B cell (primary cell): Measurements from ENCODE around the gene CST1. TPM values are rescaled to one million over a fixed set of nuclear protein-coding genes. Genes with fewer than 3 reads are reported as not detected.

Source experiments
- ATAC-seq: fragments of 200-7000 bp; cut with Tn5 transposase; one replicate; pipeline ENCODE4 v1.10.0; 2021; ENCODE audit warnings: low read depth, mild to moderate bottlenecking, moderate number of reproducible peaks, moderate library complexity
- CTCF ChIA-PET: fragments of 350-600 bp; sonication (Branson Sonifier 250); formaldehyde crosslinking; loops from one replicate; lab custom pipeline; 2021; ENCODE audit warnings: antibody characterized with exemption, inconsistent platforms; lab: Charles Lee
- POLR2A ChIA-PET: fragments of 350-600 bp; sonication (Branson Sonifier 250); formaldehyde crosslinking; loops from one replicate; lab custom pipeline; 2021; ENCODE audit warnings: antibody characterized with exemption; lab: Charles Lee
- DNase-seq: peaks from one replicate; pipeline ENCODE4 v3.0.0; 2013
- H2AFZ ChIP-seq: 2 replicates; pipeline ENCODE4 v1.6.1; 2012; ENCODE audit warnings: mild to moderate bottlenecking, low read depth, low read length; ENCODE audit not compliant: insufficient read depth, poor library complexity, severe bottlenecking
- H3K27ac ChIP-seq, 2 donors: 1 replicate in 1 of 2; 2 replicates in 1 of 2; pipeline ENCODE4 v1.5.1; 2012 to 2013; ENCODE audit warnings: low read length in 2 of 2, mild to moderate bottlenecking in 2 of 2, moderate library complexity in 1 of 2
- H3K27me3 ChIP-seq, 4 experiments: fragments of 200-600 bp in 1 of 4; sonication (generic) in 1 of 4; replicated peaks in 1 of 4; 1 replicate in 2 of 4; 2 replicates in 2 of 4; pipeline versions ENCODE4 v1.6.1 to v1.7.0; 2013 to 2016; ENCODE audit warnings: low read length in 3 of 4, mild to moderate bottlenecking in 2 of 4, mixed read lengths in 1 of 4, moderate library complexity in 1 of 4; ENCODE audit not compliant: insufficient read depth in 4 of 4, control insufficient read depth in 3 of 4; ENCODE audit errors: control extremely low read depth in 1 of 4
- H3K36me3 ChIP-seq, 2 experiments: replicated peaks in 1 of 2; 1 replicate in 1 of 2; 2 replicates in 1 of 2; pipeline versions ENCODE4 v1.6.1 to v1.7.1; 2013; ENCODE audit warnings: low read length in 1 of 2; ENCODE audit not compliant: insufficient read depth in 2 of 2, control insufficient read depth in 1 of 2; ENCODE audit errors: control extremely low read depth in 1 of 2, extremely low read depth in 1 of 2
- H3K4me1 ChIP-seq, 2 donors: fragments of 200-600 bp in 1 of 2; sonication (generic) in 1 of 2; 1 replicate in 1 of 2; 2 replicates in 1 of 2; pipeline versions ENCODE4 v1.5.1 to v1.6.1; 2013 to 2017; ENCODE audit warnings: low read length in 2 of 2; ENCODE audit not compliant: control insufficient read depth in 2 of 2, insufficient read depth in 2 of 2
- H3K4me2 ChIP-seq: replicated peaks from 2 replicates; pipeline ENCODE3; 2012; ENCODE audit warnings: mild to moderate bottlenecking, low read depth, low read length; ENCODE audit not compliant: poor library complexity, severe bottlenecking
- H3K4me3 ChIP-seq, 5 experiments: fragments of 200-600 bp in 1 of 5; sonication (generic) in 1 of 5; 1 replicate in 3 of 5; 2 replicates in 2 of 5; pipeline versions ENCODE4 v1.5.1 to v1.7.0; 2011 to 2016; ENCODE audit warnings: low read length in 4 of 5, mild to moderate bottlenecking in 4 of 5, low read depth in 2 of 5, control low read depth in 1 of 5, moderate library complexity in 1 of 5; ENCODE audit not compliant: insufficient read depth in 1 of 5; ENCODE audit errors: control extremely low read depth in 1 of 5, extremely low read depth in 1 of 5
- H3K79me2 ChIP-seq: fragments of 200-600 bp; sonication (generic); one replicate; pipeline ENCODE4 v1.6.0; 2016; ENCODE audit warnings: low read length; ENCODE audit not compliant: control insufficient read depth, insufficient read depth
- H3K9ac ChIP-seq: fragments of 200-600 bp; sonication (generic); 2 replicates; pipeline ENCODE4 v1.6.1; 2017; ENCODE audit warnings: mild to moderate bottlenecking, low read length, moderate library complexity
- H3K9me3 ChIP-seq, 3 donors: one replicate each; pipeline versions ENCODE4 v1.6.1 to v1.7.1; 2013; ENCODE audit warnings: low read length in 2 of 3; ENCODE audit not compliant: control insufficient read depth in 2 of 3, insufficient read depth in 1 of 3; ENCODE audit errors: control extremely low read depth in 1 of 3
- H4K20me1 ChIP-seq: 2 replicates; pipeline ENCODE4 v1.6.0; 2012; ENCODE audit warnings: mild to moderate bottlenecking, low read length; ENCODE audit not compliant: insufficient read depth, control insufficient read depth, poor library complexity, severe bottlenecking
- H3K27ac Mint-ChIP-seq: one replicate; pipeline ENCODE4 v1.8.0; 2021; ENCODE audit warnings: mixed read lengths
- H3K27me3 Mint-ChIP-seq: one replicate; pipeline ENCODE4 v1.8.0; 2021; ENCODE audit warnings: mixed read lengths
- H3K4me1 Mint-ChIP-seq: one replicate; pipeline ENCODE4 v1.8.0; 2021; ENCODE audit warnings: mixed read lengths
- H3K4me3 Mint-ChIP-seq: one replicate; pipeline ENCODE4 v1.8.0; 2021; ENCODE audit warnings: mixed read lengths
- H3K9me3 Mint-ChIP-seq: one replicate; pipeline ENCODE4 v1.8.0; 2022; ENCODE audit warnings: mixed read lengths; ENCODE audit not compliant: insufficient read depth
- EZH2 ChIP-seq: IDR thresholded peaks from 2 replicates; pipeline ENCODE4 v1.6.1; 2012; ENCODE audit warnings: borderline replicate concordance, low read depth, mild to moderate bottlenecking, moderate library complexity, low read length; ENCODE audit not compliant: insufficient read depth, poor library complexity, severe bottlenecking
- WGBS: methylation state at CpG from one replicate; pipeline ENCODE4 v1.1.5; 2013; ENCODE audit warnings: missing lambda C conversion rate; ENCODE audit not compliant: insufficient coverage; 5-methylcytosine and 5-hydroxymethylcytosine counted together
- intact Hi-C: fragments of 100-400 bp; cut with micrococcal nuclease; formaldehyde crosslinking; loops from one replicate; pipeline ENCODE4 v1.10.0; 2022
- polyA plus RNA-seq: library from polyadenylated mRNA; depleted of rRNA; stranded (reverse); fragments of >200 nt; gene quantifications from 2 replicates; pipeline ENCODE4 v1.2.3, GENCODE V29; 2012
- total RNA-seq, 2 donors: library from RNA; stranded (reverse); fragments of 120-200 nt in 1 of 2; gene quantifications; 1 replicate in 1 of 2; 2 replicates in 1 of 2; pipeline versions ENCODE4 v1.2.3 to v1.2.4, GENCODE V29; 2013 to 2022
- TF ChIP-seq, protein P1 (sequence below): fragments of 200-600 bp; IDR thresholded peaks from one replicate; pipeline ENCODE4 v1.8.0; 2022; ENCODE audit warnings: antibody characterized with exemption, mild to moderate bottlenecking

Gene CST1
- total and polyA plus RNA-seq, 2 donors (not counting 1 experiment from before 2014, with no cell fraction given): not detected

DNA sequence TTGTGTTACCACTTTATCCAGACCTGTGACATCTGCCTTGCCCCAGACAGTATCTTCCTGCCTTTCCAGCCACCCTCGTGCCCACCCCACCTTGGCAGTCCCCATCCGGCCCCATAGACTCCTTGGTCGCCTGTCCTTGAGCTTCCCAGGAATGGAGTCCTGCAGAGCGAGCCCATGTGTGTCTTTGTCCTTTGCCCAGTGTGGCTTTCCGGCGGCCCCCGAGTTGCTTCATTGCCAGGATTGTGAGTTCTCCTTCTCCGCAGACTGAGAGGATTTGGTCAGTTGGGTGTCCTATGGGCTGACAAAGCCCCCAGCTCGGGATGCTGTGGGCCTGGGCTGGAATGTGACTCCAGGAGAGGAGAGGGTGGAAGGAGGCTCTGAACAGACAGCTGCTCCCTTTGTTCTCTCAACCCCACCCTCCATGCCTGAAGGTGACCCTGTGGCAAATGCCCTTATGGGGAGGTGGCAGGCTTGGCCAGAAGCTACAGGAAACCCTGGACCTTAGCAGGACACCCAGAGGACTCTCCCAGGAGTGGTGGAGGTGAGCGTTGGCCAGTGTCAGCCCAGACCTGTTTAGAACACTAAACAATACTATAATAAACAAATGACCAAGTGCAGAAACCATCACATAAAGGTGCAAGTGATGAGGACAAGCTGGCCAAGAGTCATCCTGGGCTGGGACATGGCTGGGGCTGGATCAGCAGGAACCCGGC lies 1.9 kb upstream of the CST1 start:
- peaks cover 10% of the 10 kb centered on the region for H3K27me3 Mint-ChIP-seq
- WGBS: 87% methylated on average over 10 of the region's 11 CpGs
- no peaks in the 10 kb centered on the region for H4K20me1 ChIP-seq
- POLR2A ChIA-PET: no interaction called here
- no peak overlapping the region for H3K9ac ChIP-seq
- H3K27ac Mint-ChIP-seq: no peak overlapping the region
- no peaks in the 10 kb centered on the region for H3K36me3 ChIP-seq
- H2AFZ ChIP-seq: no peak overlapping the region
- H3K4me1 Mint-ChIP-seq: no peaks in the 10 kb centered on the region
- no peak overlapping the region for H3K27ac ChIP-seq
- no peak for ATAC-seq
- TF ChIP-seq, protein P1, sequence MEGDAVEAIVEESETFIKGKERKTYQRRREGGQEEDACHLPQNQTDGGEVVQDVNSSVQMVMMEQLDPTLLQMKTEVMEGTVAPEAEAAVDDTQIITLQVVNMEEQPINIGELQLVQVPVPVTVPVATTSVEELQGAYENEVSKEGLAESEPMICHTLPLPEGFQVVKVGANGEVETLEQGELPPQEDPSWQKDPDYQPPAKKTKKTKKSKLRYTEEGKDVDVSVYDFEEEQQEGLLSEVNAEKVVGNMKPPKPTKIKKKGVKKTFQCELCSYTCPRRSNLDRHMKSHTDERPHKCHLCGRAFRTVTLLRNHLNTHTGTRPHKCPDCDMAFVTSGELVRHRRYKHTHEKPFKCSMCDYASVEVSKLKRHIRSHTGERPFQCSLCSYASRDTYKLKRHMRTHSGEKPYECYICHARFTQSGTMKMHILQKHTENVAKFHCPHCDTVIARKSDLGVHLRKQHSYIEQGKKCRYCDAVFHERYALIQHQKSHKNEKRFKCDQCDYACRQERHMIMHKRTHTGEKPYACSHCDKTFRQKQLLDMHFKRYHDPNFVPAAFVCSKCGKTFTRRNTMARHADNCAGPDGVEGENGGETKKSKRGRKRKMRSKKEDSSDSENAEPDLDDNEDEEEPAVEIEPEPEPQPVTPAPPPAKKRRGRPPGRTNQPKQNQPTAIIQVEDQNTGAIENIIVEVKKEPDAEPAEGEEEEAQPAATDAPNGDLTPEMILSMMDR: no peak
- no peak for TF ChIP-seq EZH2
- H3K79me2 ChIP-seq: no peaks in the 10 kb centered on the region
- H3K4me1 ChIP-seq: no peaks in the 10 kb centered on the region
- no peak for DNase-seq
- no peaks in the 10 kb centered on the region for H3K9me3 ChIP-seq
- CTCF ChIA-PET: no interaction called here
- H3K9me3 Mint-ChIP-seq: no peaks in the 10 kb centered on the region
- H3K4me2 ChIP-seq: no peak overlapping the region
- H3K4me3 ChIP-seq: no peak overlapping the region
- no peak overlapping the region for H3K4me3 Mint-ChIP-seq
- H3K27me3 ChIP-seq: no peaks in the 10 kb centered on the region
- intact Hi-C loops: no loop called here

DNA sequence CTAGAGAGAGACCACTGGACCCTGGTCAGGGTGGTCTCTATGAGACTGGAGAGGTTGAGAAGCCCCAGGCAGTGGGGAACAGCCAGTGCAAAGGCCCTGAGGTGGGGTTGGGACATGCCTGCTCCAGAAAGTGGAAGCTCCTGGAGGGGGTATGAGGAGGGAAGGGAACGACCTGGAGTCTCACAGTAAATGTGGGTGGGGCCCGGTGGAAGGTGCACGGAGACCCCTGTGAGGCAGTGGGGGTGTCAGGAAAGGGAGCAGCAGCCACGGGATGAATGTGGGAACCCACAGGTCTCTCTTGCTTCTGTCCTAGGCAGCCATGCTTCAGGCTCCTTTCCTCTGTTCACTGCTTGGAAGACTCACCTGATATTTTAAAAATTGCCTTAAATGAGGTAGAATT lies 1.3 kb upstream of the CST1 start:
- H3K79me2 ChIP-seq: no peaks in the 10 kb centered on the region
- intact Hi-C loops: no loop called here
- Mint-ChIP-seq H3K9me3 (no peaks in the 10 kb centered on the region), H3K27me3 (peaks cover 10% of the 10 kb centered on the region), H3K4me3 (no peak overlapping the region), H3K4me1 (no peaks in the 10 kb centered on the region), H3K27ac (no peak overlapping the region)
- H3K9me3 ChIP-seq: no peaks in the 10 kb centered on the region
- ATAC-seq (no peak), DNase-seq (no peak)
- no peak for TF ChIP-seq EZH2
- TF ChIP-seq, protein P1: no peak
- no peak overlapping the region for H3K4me2 ChIP-seq
- no peaks in the 10 kb centered on the region for H3K4me1 ChIP-seq
- H3K4me3 ChIP-seq: no peak overlapping the region
- H3K9ac ChIP-seq: no peak overlapping the region
- no peaks in the 10 kb centered on the region for H4K20me1 ChIP-seq
- no peaks in the 10 kb centered on the region for H3K27me3 ChIP-seq
- no peaks in the 10 kb centered on the region for H3K36me3 ChIP-seq
- CTCF ChIA-PET: no interaction called here
- POLR2A ChIA-PET: no interaction called here
- 83% methylated on average over 3 of the region's 4 CpGs for WGBS
- H3K27ac ChIP-seq: no peak overlapping the region
- H2AFZ ChIP-seq: no peak overlapping the region
